ENCODE data around the gene FKBP9.
"Not testable (repeated sequence)": the region's sequence is repeated elsewhere in the genome, so short reads cannot be mapped to it uniquely, and the experiment has no call there.

The FKBP9 gene, protein sequence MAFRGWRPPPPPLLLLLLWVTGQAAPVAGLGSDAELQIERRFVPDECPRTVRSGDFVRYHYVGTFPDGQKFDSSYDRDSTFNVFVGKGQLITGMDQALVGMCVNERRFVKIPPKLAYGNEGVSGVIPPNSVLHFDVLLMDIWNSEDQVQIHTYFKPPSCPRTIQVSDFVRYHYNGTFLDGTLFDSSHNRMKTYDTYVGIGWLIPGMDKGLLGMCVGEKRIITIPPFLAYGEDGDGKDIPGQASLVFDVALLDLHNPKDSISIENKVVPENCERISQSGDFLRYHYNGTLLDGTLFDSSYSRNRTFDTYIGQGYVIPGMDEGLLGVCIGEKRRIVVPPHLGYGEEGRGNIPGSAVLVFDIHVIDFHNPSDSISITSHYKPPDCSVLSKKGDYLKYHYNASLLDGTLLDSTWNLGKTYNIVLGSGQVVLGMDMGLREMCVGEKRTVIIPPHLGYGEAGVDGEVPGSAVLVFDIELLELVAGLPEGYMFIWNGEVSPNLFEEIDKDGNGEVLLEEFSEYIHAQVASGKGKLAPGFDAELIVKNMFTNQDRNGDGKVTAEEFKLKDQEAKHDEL

GRCh38 chr7:32957326-32958045, at the start of gene FKBP9:
Gene FKBP9, plus strand, starts transcription at chr7:32957440. Its CDS starts 134 bp downstream, at chr7:32957574.
- peak; percentile 36 for DNase-seq

- DNase-seq = no peak
These were observed 47.0 kb upstream of the FKBP9 start for GRCh38 chr7:32910195-32910594.

GRCh38 chr7:32914184-32914583, 43.1 kb upstream of the FKBP9 start:
- no peak for DNase-seq

DNA sequence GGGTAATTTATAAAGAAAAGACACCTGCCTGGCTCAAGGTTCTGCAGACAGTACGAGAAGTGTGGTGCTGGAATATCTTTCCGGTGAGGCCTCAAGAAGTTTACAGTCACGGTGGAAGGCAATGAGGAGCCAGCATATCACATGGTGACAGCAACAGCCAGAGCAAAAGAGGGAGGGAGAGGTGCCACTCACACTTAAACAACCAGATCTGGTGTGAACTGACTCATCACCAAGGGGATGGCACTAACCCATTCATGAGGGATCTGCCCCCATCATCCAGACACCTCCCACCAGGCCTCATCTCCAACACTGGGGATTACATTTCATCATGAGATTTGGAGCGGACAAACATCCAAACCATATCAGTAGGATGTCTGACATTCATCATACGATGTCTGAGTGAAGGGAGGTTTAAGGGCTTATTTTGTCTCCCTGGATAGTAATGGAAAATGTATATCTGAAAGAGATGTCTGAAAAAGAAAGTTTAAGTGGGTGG, 42.2 kb upstream of the FKBP9 start:
- DNase-seq = peak; percentile 30

DNA sequence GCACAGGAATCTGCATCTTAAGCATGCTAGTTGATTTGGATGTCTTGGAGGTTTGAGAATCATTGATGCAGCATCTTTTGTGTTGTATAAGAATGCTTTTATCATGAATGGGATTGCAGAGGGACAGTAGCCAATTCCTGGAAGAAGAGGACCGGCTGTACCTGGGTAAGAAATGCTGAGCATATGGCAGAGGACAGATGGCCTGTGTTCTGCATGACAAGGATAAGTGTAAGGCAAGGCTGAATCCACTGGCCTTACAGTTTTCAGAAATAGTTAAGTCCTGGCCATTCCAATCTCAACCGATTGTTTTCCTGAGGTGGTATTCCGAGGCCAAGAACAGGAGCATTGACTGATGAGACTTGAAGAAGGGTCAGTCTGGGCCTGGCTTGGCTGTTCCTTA, 41.2 kb upstream of the FKBP9 start:
- DNase-seq = no peak

DNA sequence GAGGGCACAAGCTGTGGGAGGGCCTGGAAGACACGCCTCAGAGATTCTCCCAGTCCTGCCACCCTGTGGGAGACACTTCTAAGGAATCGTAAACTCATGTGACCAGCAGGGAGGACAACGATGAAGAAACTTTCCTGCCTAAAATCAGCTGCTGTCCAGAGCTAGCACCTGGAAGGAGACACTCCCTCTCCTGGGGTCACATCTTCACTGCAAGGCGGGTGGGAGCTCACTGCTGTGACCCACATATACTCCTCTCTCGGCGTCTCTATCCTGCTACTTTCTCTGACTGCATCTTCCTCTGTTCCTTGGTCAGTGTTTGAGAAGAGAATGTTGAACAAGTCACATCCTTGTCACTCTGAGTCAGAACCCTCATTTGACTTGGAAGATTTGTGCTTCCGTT, 40.2 kb upstream of the FKBP9 start:
- DNase-seq = not testable (repeated sequence)

DNA sequence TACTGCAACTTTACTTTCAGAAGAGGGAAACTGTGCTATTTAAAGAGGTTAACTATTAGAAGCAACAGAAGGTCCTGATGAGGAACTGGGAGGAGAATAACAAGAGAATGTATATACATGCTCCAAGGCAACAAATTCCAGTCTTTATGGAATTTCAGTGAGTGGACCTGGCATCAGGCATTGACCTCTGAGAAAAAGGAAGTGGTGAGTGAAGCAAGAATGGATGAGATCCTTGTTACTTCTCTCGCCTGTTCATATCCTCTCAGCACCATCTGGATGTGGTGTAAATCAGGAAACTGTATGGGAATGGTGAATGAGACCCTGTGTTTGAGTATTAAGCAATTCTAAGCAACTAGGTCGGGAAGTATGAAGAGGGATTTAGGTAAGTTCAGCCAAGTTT, 35.3 kb upstream of the FKBP9 start:
- DNase-seq = no peak

DNA sequence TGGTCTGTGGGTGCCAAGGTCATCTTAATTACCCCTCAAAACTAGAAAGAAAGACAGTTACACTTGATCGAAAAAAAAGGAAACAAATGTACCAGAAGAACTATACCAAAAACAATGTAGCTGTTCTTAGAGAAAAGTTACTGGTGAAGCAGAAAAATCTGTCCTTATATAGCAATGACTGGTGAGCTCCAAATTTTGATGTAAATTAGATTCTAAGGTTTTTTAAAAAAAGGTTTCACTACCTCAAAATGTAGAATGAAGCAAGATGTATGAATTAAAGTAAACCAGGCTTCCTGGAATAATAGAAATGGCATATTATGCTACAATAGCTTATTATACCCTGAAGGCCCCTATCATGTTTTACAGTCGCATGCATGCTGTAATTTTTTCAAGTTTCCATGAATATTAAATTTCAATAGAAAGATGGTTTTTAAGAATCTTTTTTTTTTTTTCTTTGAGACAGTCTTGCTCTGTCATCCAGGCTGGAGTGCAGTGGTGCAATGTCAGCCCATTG, 28.4 kb upstream of the FKBP9 start:
- DNase-seq = no peak

- no peak for DNase-seq
These were observed 27.7 kb upstream of the FKBP9 start for GRCh38 chr7:32929430-32930143.

GRCh38 chr7:32930378-32930777, 26.9 kb upstream of the FKBP9 start:
- no peak for DNase-seq

DNA sequence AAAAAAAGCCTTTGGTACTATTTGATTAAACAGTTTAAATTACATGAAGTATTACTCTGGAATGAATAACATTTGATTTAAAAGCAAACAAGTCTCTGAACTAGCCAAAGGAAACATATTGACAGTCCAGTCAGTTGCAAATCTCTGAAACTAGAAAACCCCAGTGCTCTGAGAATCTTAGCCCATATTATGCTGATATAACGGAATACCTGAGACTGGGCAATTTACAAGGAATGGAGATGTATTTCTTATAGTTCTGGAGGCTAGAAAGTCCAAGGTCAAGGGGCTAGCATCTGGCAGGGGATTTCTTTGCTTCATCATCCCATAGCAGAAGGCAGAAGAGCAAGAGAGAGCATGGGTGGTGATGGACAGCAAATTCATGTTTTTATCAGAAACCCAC, 21.7 kb upstream of the FKBP9 start:
- no peak for DNase-seq

DNA sequence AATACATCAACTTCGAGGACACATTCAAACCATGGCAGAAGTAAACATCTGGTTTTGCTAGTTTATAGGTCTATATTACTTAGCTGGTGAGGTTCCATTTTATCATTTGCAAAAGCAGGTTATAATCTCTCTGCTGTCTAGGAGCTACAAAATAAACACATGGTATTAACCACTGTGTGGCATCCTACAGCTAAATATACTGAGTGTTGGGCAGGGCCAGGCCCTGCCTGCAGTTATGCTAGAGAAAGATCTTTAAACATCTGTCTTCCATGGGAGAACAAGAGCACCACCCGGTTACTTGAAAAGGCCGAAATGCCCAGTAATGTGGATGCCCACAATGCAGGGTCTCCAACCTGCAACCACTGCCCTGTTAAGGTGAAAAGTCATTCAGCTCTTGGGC, 20.6 kb upstream of the FKBP9 start:
- no peak for DNase-seq

- DNase-seq = no peak
These were observed 19.7 kb upstream of the FKBP9 start for GRCh38 chr7:32937344-32938174.

DNA sequence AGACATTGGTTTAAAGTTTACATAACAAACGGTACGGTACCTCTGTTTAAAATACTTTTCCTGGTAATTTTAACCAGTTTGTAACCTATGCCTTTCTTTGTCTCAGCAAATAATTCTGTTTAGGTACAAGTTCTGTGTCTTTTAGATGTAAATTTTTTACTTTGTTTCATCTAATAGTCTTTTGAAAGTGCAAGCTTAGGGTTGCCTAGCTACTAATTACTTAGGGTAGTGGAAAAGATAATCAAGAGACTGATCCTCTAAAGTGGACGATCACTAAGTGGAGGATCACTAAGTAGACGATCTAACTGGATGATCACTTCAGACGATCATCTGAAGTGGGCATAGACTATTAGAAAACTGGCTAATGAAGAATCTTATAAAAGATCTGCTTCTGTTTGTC, 16.1 kb upstream of the FKBP9 start:
- DNase-seq = no peak

DNA sequence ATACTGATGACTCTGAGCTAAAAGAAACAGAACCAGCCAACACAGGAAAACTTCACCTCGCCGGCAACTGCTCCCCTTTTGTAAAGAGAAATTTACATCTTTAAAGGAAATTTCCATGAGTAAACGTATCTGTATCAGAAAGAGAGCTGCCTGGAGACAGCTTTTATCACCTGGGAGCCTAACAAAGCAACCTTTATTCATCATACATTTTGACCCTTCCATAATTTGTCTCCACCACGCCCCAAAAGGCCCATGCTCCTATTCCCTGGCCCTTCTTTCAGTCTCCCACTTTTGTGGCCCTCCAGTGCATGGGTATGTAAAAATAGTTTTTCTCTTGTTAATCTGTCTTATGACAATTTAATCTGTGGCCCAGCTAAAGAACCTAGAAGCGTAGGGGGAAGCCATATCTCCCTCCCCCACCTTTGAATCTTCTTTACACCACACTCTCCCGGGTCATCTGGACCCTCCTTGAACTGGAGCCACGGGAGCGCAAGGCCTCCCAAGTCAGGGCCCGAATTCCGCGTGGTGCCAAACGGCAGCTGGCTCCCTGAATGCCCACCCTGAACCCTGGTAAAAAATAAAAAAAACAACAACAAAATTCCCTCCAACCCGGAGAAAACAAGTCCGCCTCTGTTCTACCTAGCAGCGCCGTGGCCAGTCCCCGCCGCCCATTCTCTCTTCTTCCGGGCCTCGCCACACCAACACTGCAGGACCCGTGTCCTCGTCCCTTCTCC, 15.4 kb upstream of the FKBP9 start:
- no peak for DNase-seq

GRCh38 chr7:32942415-32943251, 14.6 kb upstream of the FKBP9 start:
- peak; percentile 73 for DNase-seq

GRCh38 chr7:32943252-32944030, 13.8 kb upstream of the FKBP9 start:
- no peak for DNase-seq

DNA sequence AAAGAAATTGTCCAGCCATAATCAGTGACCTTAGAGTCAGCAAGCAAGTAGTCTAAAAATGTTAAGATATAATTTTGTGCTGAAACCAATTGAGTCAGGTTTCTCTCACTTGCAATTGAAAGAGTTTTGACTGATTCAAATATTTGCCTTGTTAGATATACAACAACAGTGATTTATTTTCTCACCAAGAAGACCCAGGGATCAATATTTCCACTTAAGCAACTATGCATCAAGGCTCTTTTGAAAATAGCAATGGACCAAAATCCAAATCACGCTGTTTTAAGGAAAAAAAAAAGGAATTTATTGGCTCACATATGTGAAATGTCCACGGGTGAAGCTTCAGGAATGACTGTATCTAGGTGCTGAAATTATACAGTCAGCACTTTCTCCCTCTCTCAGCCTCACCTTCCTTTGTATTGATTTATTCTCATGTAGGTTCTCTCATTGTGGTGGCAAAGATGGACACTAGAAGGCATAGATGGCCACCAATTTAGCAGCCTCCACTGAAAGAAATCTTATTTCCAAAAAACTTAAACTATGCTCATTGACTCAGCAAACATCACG, 9.7 kb upstream of the FKBP9 start:
- DNase-seq = no peak

GRCh38 chr7:32948202-32948601, 9.0 kb upstream of the FKBP9 start:
- DNase-seq = no peak

All from activated CD4-positive, alpha-beta T cell treated with anti-CD3 and anti-CD28 coated beads for 48 hours (primary cell).